Keratinocyte (primary cell): Measurements from ENCODE around the gene NOX5. TPM values are rescaled to one million over a fixed set of nuclear protein-coding genes. Genes with fewer than 3 reads are reported as not detected.

Experiments used
- DNase-seq: peaks from one replicate; pipeline ENCODE4 v3.0.0-alpha.2; 2011; ENCODE audit warnings: low read depth, missing footprints, low spot score
- FAIRE-seq: peaks from 2 replicates; lab custom pipeline; 2011; peaks lifted over from hg19 to GRCh38; lab: Jason Lieb, UNC
- H2AFZ ChIP-seq: 2 replicates; pipeline ENCODE4 v1.6.0; 2012; ENCODE audit warnings: low read length, control low read depth, inconsistent platforms; ENCODE audit not compliant: control insufficient read depth
- H3K27ac ChIP-seq: 2 replicates; pipeline ENCODE4 v1.5.1; 2011; ENCODE audit warnings: low read length; ENCODE audit not compliant: control insufficient read depth, insufficient read depth
- H3K27me3 ChIP-seq: 3 replicates; pipeline ENCODE4 v1.6.0; 2011; ENCODE audit warnings: low read length; ENCODE audit not compliant: control insufficient read depth, insufficient read depth; ENCODE audit errors: extremely low read depth
- H3K36me3 ChIP-seq, 2 experiments: 2 replicates in 1 of 2; 3 replicates in 1 of 2; pipeline ENCODE4 v1.5.1; 2011; ENCODE audit warnings: low read length in 2 of 2, mild to moderate bottlenecking in 1 of 2; ENCODE audit not compliant: control insufficient read depth in 2 of 2, insufficient read depth in 2 of 2; ENCODE audit errors: extremely low read depth in 1 of 2
- H3K4me1 ChIP-seq: 3 replicates; pipeline ENCODE4 v1.5.1; 2011; ENCODE audit warnings: low read length; ENCODE audit not compliant: control insufficient read depth, insufficient read depth; ENCODE audit errors: extremely low read depth
- H3K4me2 ChIP-seq: 3 replicates; pipeline ENCODE4 v1.6.0; 2011; ENCODE audit warnings: low read depth, low read length; ENCODE audit not compliant: control insufficient read depth, insufficient read depth; ENCODE audit errors: extremely low read depth
- H3K4me3 ChIP-seq, 3 experiments: fragments of 200-600 bp in 1 of 3; sonication (generic) in 1 of 3; 2 replicates in 2 of 3; 3 replicates in 1 of 3; pipeline ENCODE4 v1.5.1; 2011 to 2016; ENCODE audit warnings: low read length in 3 of 3, mild to moderate bottlenecking in 3 of 3, control low read depth in 2 of 3, inconsistent platforms in 1 of 3, low read depth in 1 of 3, mixed read lengths in 1 of 3, mixed run types in 1 of 3, moderate library complexity in 1 of 3; ENCODE audit not compliant: control insufficient read depth in 2 of 3, insufficient read depth in 2 of 3; ENCODE audit errors: extremely low read depth in 1 of 3
- H3K79me2 ChIP-seq: 2 replicates; pipeline ENCODE4 v1.6.0; 2012; ENCODE audit warnings: low read length; ENCODE audit not compliant: control insufficient read depth, insufficient read depth
- H3K9ac ChIP-seq: 3 replicates; pipeline ENCODE4 v1.6.0; 2011; ENCODE audit warnings: low read length; ENCODE audit not compliant: control insufficient read depth, insufficient read depth; ENCODE audit errors: extremely low read depth
- H3K9me1 ChIP-seq: 3 replicates; pipeline ENCODE4 v1.6.0; 2011; ENCODE audit warnings: low read length; ENCODE audit not compliant: control insufficient read depth, insufficient read depth; ENCODE audit errors: extremely low read depth
- H3K9me3 ChIP-seq: 2 replicates; pipeline ENCODE4 v1.5.1; 2012; ENCODE audit warnings: low read depth, low read length; ENCODE audit not compliant: control insufficient read depth
- H4K20me1 ChIP-seq: 3 replicates; pipeline ENCODE4 v1.6.0; 2011; ENCODE audit warnings: low read length; ENCODE audit not compliant: control insufficient read depth, insufficient read depth; ENCODE audit errors: extremely low read depth
- CTCF ChIP-seq, 3 experiments: IDR thresholded peaks in 1 of 3; conservative IDR thresholded peaks in 1 of 3; optimal IDR thresholded peaks in 1 of 3; 2 replicates in 2 of 3; 3 replicates in 1 of 3; pipeline versions ENCODE3 to v1.5.1; 2011; ENCODE audit warnings: low read length in 3 of 3, mild to moderate bottlenecking in 3 of 3, moderate library complexity in 2 of 3, control low read depth in 1 of 3, inconsistent platforms in 1 of 3; ENCODE audit not compliant: insufficient read depth in 2 of 3; ENCODE audit errors: extremely low read depth in 1 of 3
- EZH2 ChIP-seq: IDR thresholded peaks from one replicate; pipeline ENCODE4 v1.6.1; 2012; ENCODE audit warnings: inconsistent platforms, mild to moderate bottlenecking, low read length, moderate library complexity
- dilution Hi-C: fragments of 300-500 bp; cut with MboI; formaldehyde crosslinking; loops from one replicate; pipeline ENCODE4 v1.7.0; 2020; ENCODE audit warnings: low sequenced_read_pairs; ENCODE audit not compliant: extremely low pct_ligation_motif_present
- polyA plus RNA-seq, 5 experiments: library from polyadenylated mRNA; depleted of rRNA in 3 of 5; stranded (reverse) in 3 of 5; stranded (forward) in 1 of 5; unstranded in 1 of 5; fragments of >200 nt; gene quantifications; 1 replicate in 1 of 5; 2 replicates in 3 of 5; 3 replicates in 1 of 5; pipeline versions ENCODE4 v1.2.1 to v1.2.3, GENCODE V29; 2011 to 2012; ENCODE audit warnings: missing spikeins in 2 of 5, low read depth in 1 of 5, low replicate concordance in 1 of 5

NOX5 gene
- polyA plus RNA-seq, 1 donor (not counting 4 experiments of a cell fraction or from before 2014, with no cell fraction given): 0.16 TPM

DNA sequence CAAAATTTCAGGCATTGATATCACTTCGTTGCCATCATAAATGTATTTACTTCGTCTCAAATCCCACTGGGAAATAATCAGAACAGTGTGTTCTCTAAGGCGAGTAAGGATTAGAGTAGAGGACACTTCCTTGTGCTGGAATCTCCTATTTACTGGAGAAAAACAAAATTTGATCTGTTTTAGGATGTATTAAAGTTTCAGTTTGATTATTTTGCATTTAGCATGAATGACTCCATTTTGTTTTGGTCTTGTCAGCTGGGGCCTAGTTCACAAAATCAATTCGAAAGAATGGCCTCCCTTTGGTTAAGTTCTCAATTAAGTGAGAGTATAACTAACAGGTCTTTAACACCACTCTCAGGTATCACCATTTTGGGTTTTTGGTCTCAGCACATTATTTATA, 11.7 kb upstream of the NOX5 start:
- no peak overlapping the region for H2AFZ ChIP-seq
- dilution Hi-C loops: no loop called here
- no peaks in the 10 kb centered on the region for H3K9me1 ChIP-seq
- H4K20me1 ChIP-seq: no peaks in the 10 kb centered on the region
- no peak overlapping the region for H3K27ac ChIP-seq
- H3K27me3 ChIP-seq: no peaks in the 10 kb centered on the region
- H3K4me1 ChIP-seq: peaks cover 11% of the 10 kb centered on the region
- DNase-seq: no peak
- FAIRE-seq: no peak
- no peak overlapping the region for H3K4me3 ChIP-seq
- H3K9me3 ChIP-seq: no peaks in the 10 kb centered on the region
- H3K36me3 ChIP-seq: no peaks in the 10 kb centered on the region
- no peak overlapping the region for H3K4me2 ChIP-seq
- TF ChIP-seq CTCF (optimal IDR thresholded peaks at IDR 0.05 in 1 of 3, IDR thresholded peaks at IDR 0.05 in 1 of 3, conservative IDR thresholded peaks at IDR 0.05 in 1 of 3; ENCODE audit: extremely low read depth in 1 of 3, insufficient read depth in 2 of 3, low read length in 3 of 3) (no peak), EZH2 (no peak)
- no peak overlapping the region for H3K9ac ChIP-seq
- no peaks in the 10 kb centered on the region for H3K79me2 ChIP-seq

DNA sequence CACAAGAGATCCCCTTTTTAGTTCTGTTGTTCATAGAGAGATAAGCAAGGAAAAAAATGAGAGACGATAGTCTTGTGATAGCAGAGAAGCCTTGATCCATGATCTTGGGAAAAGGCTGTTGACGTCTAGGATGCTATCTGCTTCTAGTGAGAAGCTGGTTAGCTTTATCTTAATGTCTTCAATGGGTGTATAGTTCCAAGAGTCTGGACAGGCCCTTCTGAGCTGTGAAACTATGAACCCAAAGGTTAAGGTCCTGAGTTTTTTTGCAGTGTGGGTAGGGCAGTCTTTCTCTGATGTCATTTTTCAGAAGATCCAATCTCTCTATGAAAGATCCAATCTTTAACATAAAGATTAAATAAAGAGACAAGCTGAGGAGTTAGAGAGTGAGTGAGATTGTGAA, 10.5 kb upstream of the NOX5 start:
- no peak overlapping the region for H3K9ac ChIP-seq
- no peak overlapping the region for H3K4me3 ChIP-seq
- no peaks in the 10 kb centered on the region for H3K79me2 ChIP-seq
- H3K4me1 ChIP-seq: no peaks in the 10 kb centered on the region
- DNase-seq (no peak), FAIRE-seq (no peak)
- H3K9me1 ChIP-seq: no peaks in the 10 kb centered on the region
- H3K27me3 ChIP-seq: no peaks in the 10 kb centered on the region
- dilution Hi-C loops: no loop called here
- no peaks in the 10 kb centered on the region for H3K9me3 ChIP-seq
- no peak overlapping the region for H2AFZ ChIP-seq
- TF ChIP-seq CTCF (optimal IDR thresholded peaks at IDR 0.05 in 1 of 3, IDR thresholded peaks at IDR 0.05 in 1 of 3, conservative IDR thresholded peaks at IDR 0.05 in 1 of 3; ENCODE audit: extremely low read depth in 1 of 3, insufficient read depth in 2 of 3, low read length in 3 of 3) (no peak), EZH2 (no peak)
- H3K4me2 ChIP-seq: no peak overlapping the region
- no peaks in the 10 kb centered on the region for H3K36me3 ChIP-seq
- no peaks in the 10 kb centered on the region for H4K20me1 ChIP-seq
- no peak overlapping the region for H3K27ac ChIP-seq
